ENCODE data around the gene ZNF773.
"Not testable (repeated sequence)": the region's sequence is repeated elsewhere in the genome, so short reads cannot be mapped to it uniquely, and the experiment has no call there.

ZNF773 gene

GRCh38 chr19:57506163-57506562, 6.4 kb downstream of the ZNF773 start:
- Histone ChIP-seq H3K4me3 (ENCODE audit: low read depth in 1 of 2, low read length in 2 of 2) (peak overlapping the region in 1 of 2 donors; percentile 38), H3K4me1 (ENCODE audit: control insufficient read depth in 1 of 2, insufficient read depth in 2 of 2, low read length in 2 of 2) (no peaks in the 10 kb centered on the region), H3K27ac (ENCODE audit: low read length) (no peak overlapping the region), H3K27me3 (ENCODE audit: low read depth, low read length) (no peaks in the 10 kb centered on the region), H3K9me3 (ENCODE audit: control insufficient read depth in 1 of 2, low read length in 2 of 2) (peaks cover 13 to 50% of the 10 kb centered on the region in 2 donors), H3K36me3 (ENCODE audit: control insufficient read depth in 1 of 2, insufficient read depth in 2 of 2, low read length in 2 of 2) (peaks cover 23 to 65% of the 10 kb centered on the region in 2 donors)

- Histone ChIP-seq H3K36me3 (ENCODE audit: control insufficient read depth in 1 of 2, insufficient read depth in 2 of 2, low read length in 2 of 2) (peaks cover 16 to 81% of the 10 kb centered on the region in 2 donors), H3K4me3 (ENCODE audit: low read depth in 1 of 2, low read length in 2 of 2) (no peak overlapping the region), H3K27ac (ENCODE audit: low read length) (no peak overlapping the region), H3K9me3 (ENCODE audit: control insufficient read depth in 1 of 2, low read length in 2 of 2) (peaks cover 27 to 70% of the 10 kb centered on the region in 2 donors), H3K4me1 (ENCODE audit: control insufficient read depth in 1 of 2, insufficient read depth in 2 of 2, low read length in 2 of 2) (no peaks in the 10 kb centered on the region), H3K27me3 (ENCODE audit: low read depth, low read length) (no peaks in the 10 kb centered on the region)
Measured at GRCh38 chr19:57511484-57511883, 11.7 kb downstream of the ZNF773 start.

- no peak overlapping the region for H3K27ac ChIP-seq (ENCODE audit: low read length)
- peak overlapping the region in 1 of 2 donors; percentile 60 for H3K4me3 ChIP-seq (ENCODE audit: low read depth in 1 of 2, low read length in 2 of 2)
- H3K36me3 ChIP-seq (ENCODE audit: control insufficient read depth in 1 of 2, insufficient read depth in 2 of 2, low read length in 2 of 2): peaks cover 15 to 81% of the 10 kb centered on the region in 2 donors
- peaks cover 27 to 71% of the 10 kb centered on the region in 2 donors for H3K9me3 ChIP-seq (ENCODE audit: control insufficient read depth in 1 of 2, low read length in 2 of 2)
- H3K4me1 ChIP-seq (ENCODE audit: control insufficient read depth in 1 of 2, insufficient read depth in 2 of 2, low read length in 2 of 2): no peaks in the 10 kb centered on the region
- no peaks in the 10 kb centered on the region for H3K27me3 ChIP-seq (ENCODE audit: low read depth, low read length)
Measured at GRCh38 chr19:57512845-57513244, 13.1 kb downstream of the ZNF773 start.

GRCh38 chr19:57515255-57515654, 15.5 kb downstream of the ZNF773 start:
- H3K4me3 ChIP-seq (ENCODE audit: low read depth in 1 of 2, low read length in 2 of 2): peak overlapping the region in 1 of 2 donors; percentile 19
- H3K27me3 ChIP-seq (ENCODE audit: low read depth, low read length): no peaks in the 10 kb centered on the region
- H3K9me3 ChIP-seq (ENCODE audit: control insufficient read depth in 1 of 2, low read length in 2 of 2): peaks cover 14 to 52% of the 10 kb centered on the region in 2 donors
- H3K4me1 ChIP-seq (ENCODE audit: control insufficient read depth in 1 of 2, insufficient read depth in 2 of 2, low read length in 2 of 2): no peaks in the 10 kb centered on the region
- peaks cover 15 to 61% of the 10 kb centered on the region in 2 donors for H3K36me3 ChIP-seq (ENCODE audit: control insufficient read depth in 1 of 2, insufficient read depth in 2 of 2, low read length in 2 of 2)
- no peak overlapping the region for H3K27ac ChIP-seq (ENCODE audit: low read length)

GRCh38 chr19:57518021-57518420, 18.3 kb downstream of the ZNF773 start:
- not testable (repeated sequence) for H3K4me3 ChIP-seq (ENCODE audit: low read depth in 1 of 2, low read length in 2 of 2); H3K27me3 ChIP-seq (ENCODE audit: low read depth, low read length); H3K27ac ChIP-seq (ENCODE audit: low read length); H3K4me1 ChIP-seq (ENCODE audit: control insufficient read depth in 1 of 2, insufficient read depth in 2 of 2, low read length in 2 of 2)
- H3K9me3 ChIP-seq (ENCODE audit: control insufficient read depth in 1 of 2, low read length in 2 of 2): peaks cover 7 to 38% of the 10 kb centered on the region in 2 donors
- H3K36me3 ChIP-seq (ENCODE audit: control insufficient read depth in 1 of 2, insufficient read depth in 2 of 2, low read length in 2 of 2): peaks cover 14 to 48% of the 10 kb centered on the region in 2 donors

GRCh38 chr19:57527136-57527881, 27.6 kb downstream of the ZNF773 start, which contains the start of gene ZNF549:
TSS of gene ZNF549 (plus strand) at chr19:57527356. CDS start at chr19:57527574, 218 bp downstream.
- peaks cover 0 to 9% of the 10 kb centered on the region in 2 donors for H3K4me1 ChIP-seq (ENCODE audit: control insufficient read depth in 1 of 2, insufficient read depth in 2 of 2, low read length in 2 of 2)
- peaks cover 19 to 22% of the 10 kb centered on the region in 2 donors for H3K9me3 ChIP-seq (ENCODE audit: control insufficient read depth in 1 of 2, low read length in 2 of 2)
- no peaks in the 10 kb centered on the region for H3K27me3 ChIP-seq (ENCODE audit: low read depth, low read length)
- H3K27ac ChIP-seq (ENCODE audit: low read length): peak within 1 kb of the TSS; percentile 41
- H3K36me3 ChIP-seq (ENCODE audit: control insufficient read depth in 1 of 2, insufficient read depth in 2 of 2, low read length in 2 of 2): peaks cover 17 to 24% of the 10 kb centered on the region in 2 donors
- peak within 1 kb of the TSS; percentile 86 to 88 for H3K4me3 ChIP-seq (ENCODE audit: low read depth in 1 of 2, low read length in 2 of 2)

GRCh38 chr19:57537953-57538547, 38.3 kb downstream of the ZNF773 start:
- H3K4me3 ChIP-seq (ENCODE audit: low read depth in 1 of 2, low read length in 2 of 2): peak overlapping the region; percentile 11 to 57
- H3K27ac ChIP-seq (ENCODE audit: low read length): no peak overlapping the region
- H3K4me1 ChIP-seq (ENCODE audit: control insufficient read depth in 1 of 2, insufficient read depth in 2 of 2, low read length in 2 of 2): no peaks in the 10 kb centered on the region
- H3K27me3 ChIP-seq (ENCODE audit: low read depth, low read length): no peaks in the 10 kb centered on the region
- H3K9me3 ChIP-seq (ENCODE audit: control insufficient read depth in 1 of 2, low read length in 2 of 2): peaks cover 82 to 90% of the 10 kb centered on the region in 2 donors
- H3K36me3 ChIP-seq (ENCODE audit: control insufficient read depth in 1 of 2, insufficient read depth in 2 of 2, low read length in 2 of 2): peaks cover 47 to 97% of the 10 kb centered on the region in 2 donors

- peaks cover 79 to 93% of the 10 kb centered on the region in 2 donors for H3K9me3 ChIP-seq (ENCODE audit: control insufficient read depth in 1 of 2, low read length in 2 of 2)
- H3K4me3 ChIP-seq (ENCODE audit: low read depth in 1 of 2, low read length in 2 of 2): peak overlapping the region; percentile 27 to 67
- H3K36me3 ChIP-seq (ENCODE audit: control insufficient read depth in 1 of 2, insufficient read depth in 2 of 2, low read length in 2 of 2): peaks cover 68 to 98% of the 10 kb centered on the region in 2 donors
- no peaks in the 10 kb centered on the region for H3K4me1 ChIP-seq (ENCODE audit: control insufficient read depth in 1 of 2, insufficient read depth in 2 of 2, low read length in 2 of 2)
- no peaks in the 10 kb centered on the region for H3K27me3 ChIP-seq (ENCODE audit: low read depth, low read length)
- no peak overlapping the region for H3K27ac ChIP-seq (ENCODE audit: low read length)
Measured at GRCh38 chr19:57546513-57546912, 46.8 kb downstream of the ZNF773 start.

GRCh38 chr19:57552432-57552831, 52.7 kb downstream of the ZNF773 start:
- Histone ChIP-seq H3K36me3 (ENCODE audit: control insufficient read depth in 1 of 2, insufficient read depth in 2 of 2, low read length in 2 of 2) (peaks cover 76 to 91% of the 10 kb centered on the region in 2 donors), H3K27ac (ENCODE audit: low read length) (no peak overlapping the region), H3K4me1 (ENCODE audit: control insufficient read depth in 1 of 2, insufficient read depth in 2 of 2, low read length in 2 of 2) (no peaks in the 10 kb centered on the region), H3K27me3 (ENCODE audit: low read depth, low read length) (no peaks in the 10 kb centered on the region), H3K9me3 (ENCODE audit: control insufficient read depth in 1 of 2, low read length in 2 of 2) (peaks cover 51 to 87% of the 10 kb centered on the region in 2 donors), H3K4me3 (ENCODE audit: low read depth in 1 of 2, low read length in 2 of 2) (peak overlapping the region in 1 of 2 donors; percentile 38)

- Histone ChIP-seq H3K9me3 (ENCODE audit: control insufficient read depth in 1 of 2, low read length in 2 of 2) (peaks cover 13 to 42% of the 10 kb centered on the region in 2 donors), H3K4me3 (ENCODE audit: low read depth in 1 of 2, low read length in 2 of 2) (peak overlapping the region; percentile 74 to 98), H3K27me3 (ENCODE audit: low read depth, low read length) (no peaks in the 10 kb centered on the region), H3K4me1 (ENCODE audit: control insufficient read depth in 1 of 2, insufficient read depth in 2 of 2, low read length in 2 of 2) (peaks cover 11 to 17% of the 10 kb centered on the region in 2 donors), H3K36me3 (ENCODE audit: control insufficient read depth in 1 of 2, insufficient read depth in 2 of 2, low read length in 2 of 2) (peaks cover 32 to 39% of the 10 kb centered on the region in 2 donors), H3K27ac (ENCODE audit: low read length) (no peak overlapping the region)
Measured at GRCh38 chr19:57557659-57558058, 57.9 kb downstream of the ZNF773 start.
